ENCODE data around the gene NPB. TPM values are rescaled to one million over a fixed set of nuclear protein-coding genes. Genes with fewer than 3 reads are reported as not detected.

NPB gene
- polyA plus RNA-seq, 5 donors, result 0.85 to 1.4 (median 1.3) TPM

GRCh38 chr17:81934850-81935708 lies 33.0 kb downstream of the NPB start:
- no peak for DNase-seq

DNA sequence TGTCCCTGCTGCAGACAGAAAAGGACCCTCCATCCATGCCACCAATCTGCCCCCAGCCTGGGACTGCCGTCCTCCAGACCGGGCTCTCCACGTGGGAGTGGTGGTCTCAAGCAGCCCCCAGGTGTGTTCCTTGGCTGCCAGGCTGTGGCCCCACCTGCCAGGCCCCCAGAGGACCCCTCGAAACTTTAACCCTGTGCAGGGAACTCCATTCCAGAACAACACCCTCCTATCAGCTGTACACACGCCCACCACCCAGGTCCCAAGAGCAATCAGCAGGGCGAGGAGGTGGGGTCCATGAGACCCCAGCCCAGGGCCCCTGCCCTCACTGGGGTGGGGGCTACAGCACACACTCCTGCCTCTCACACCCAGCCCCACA lies 33.7 kb downstream of the NPB start:
- no peak for DNase-seq

DNA sequence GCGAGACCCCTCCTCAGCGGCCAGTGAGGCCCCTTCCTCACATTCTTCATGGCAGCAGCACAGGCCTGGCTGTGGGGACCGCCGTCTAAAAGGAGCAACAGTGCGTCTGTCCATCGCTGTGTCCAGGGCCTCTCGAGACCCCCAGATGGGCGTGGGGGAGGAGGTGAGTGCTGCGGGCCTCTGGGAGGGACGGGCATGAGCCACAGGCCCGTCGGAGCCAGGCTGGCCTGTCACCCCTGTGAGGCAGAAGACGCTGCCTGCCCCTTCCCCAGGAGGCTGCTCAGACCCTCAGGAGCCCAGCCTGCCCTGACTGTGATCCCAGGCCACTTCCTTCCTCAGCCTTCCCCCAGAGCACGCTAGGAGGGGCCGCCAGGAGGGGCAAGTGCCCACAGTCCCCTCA lies 37.2 kb downstream of the NPB start:
- DNase-seq, result no peak

DNA sequence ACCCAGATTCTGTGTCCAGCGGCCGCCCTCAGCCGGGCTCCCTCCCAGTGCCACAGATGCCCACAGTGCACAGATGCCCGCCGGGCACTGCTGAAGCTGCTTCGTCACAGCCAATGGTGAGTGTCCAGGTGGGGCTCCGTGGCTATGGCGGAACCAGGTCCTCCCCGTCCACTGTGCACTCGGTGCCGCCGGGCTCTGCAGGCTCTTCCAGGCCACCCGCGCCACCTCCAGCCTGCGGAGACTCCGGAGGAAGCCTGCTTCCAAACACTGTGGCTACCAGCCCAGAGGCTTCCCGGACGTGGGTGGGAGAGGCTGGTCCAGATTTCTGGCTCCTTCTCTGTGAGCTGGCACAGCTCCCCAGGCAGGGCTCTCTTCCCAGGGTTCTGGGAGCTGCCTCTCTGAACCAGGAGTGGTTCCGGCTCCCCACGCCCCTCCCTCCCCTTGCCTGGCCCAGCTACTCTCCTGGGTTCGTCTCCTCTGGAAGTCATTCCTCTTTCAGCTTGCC lies 37.9 kb downstream of the NPB start:
- DNase-seq, result no peak

DNA sequence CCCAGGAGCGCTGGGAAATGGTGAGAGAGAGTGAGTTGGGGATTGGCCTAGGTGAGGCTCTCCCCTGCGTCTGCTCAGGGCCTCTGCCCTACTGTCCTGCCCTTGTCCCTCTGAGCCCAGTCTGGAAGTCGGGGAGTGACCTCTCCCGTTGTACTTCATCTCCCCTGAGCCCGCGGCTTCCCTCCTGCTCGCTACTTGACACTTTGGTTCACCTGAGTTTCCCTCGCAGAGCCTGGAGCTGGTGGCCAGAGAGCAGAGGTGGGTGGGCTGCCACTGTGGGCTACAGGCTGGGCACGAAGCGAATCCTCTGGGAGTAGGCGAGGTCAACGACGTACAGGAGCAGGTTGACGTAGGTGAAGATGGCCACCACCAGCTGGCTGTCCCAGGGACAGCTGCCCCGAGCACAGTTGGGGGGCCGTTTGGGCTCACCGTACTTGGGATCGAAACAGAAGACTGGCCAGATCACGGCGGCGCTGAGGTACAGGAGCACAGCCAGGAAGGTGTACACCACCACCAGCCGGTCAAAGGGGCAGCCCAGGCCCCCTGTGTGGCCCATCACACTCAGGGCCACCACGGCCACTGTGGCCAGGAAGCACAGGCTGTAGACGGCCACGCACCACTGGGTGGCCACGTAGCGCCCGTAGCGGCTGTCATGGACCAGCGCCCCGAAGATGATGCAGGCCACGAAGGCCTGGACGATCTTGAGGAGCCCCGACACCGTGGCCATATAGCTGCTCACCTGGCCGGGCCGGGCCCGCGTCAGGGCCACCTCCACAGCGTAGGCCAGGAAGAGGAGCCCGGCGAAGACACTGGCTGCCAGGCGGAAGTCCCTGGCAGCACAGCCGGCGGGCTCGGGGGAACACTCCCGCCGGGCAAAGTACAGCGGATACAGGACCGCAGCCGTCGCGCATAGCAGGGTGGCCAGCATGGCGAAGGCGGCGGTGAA lies 38.8 kb downstream of the NPB start:
- DNase-seq, result no peak

- no peak for DNase-seq
Measured at GRCh38 chr17:81941484-81942166, 39.6 kb downstream of the NPB start.

DNA sequence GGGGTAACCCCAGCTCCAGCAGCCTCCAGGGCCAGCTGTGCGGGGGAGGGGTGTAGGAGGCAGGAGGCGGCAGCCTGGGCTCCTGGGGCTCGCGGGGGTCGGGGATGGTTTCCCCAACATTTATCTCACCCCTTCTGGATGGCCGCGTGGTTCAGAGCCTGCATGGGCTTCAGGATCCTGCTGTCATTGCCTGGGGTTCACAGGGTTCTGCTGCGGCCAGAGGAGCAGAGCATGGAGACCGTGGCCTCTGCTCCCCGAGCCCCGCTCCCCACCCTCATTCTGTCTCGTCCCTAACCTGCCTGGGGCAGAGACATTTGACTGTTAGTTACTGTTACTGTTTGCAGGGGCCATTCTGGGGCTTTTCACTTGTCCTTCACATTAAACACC lies 40.1 kb downstream of the NPB start:
- DNase-seq, result no peak

- no peak for DNase-seq
Measured at GRCh38 chr17:81944858-81945257, 42.8 kb downstream of the NPB start.

GRCh38 chr17:81947189-81947588 lies 45.2 kb downstream of the NPB start, which contains the start of gene MYADML2:
MYADML2 (minus strand) TSS chr17:81947233; CDS start chr17:81941741, 5,492 bp downstream.
- no peak for DNase-seq

DNA sequence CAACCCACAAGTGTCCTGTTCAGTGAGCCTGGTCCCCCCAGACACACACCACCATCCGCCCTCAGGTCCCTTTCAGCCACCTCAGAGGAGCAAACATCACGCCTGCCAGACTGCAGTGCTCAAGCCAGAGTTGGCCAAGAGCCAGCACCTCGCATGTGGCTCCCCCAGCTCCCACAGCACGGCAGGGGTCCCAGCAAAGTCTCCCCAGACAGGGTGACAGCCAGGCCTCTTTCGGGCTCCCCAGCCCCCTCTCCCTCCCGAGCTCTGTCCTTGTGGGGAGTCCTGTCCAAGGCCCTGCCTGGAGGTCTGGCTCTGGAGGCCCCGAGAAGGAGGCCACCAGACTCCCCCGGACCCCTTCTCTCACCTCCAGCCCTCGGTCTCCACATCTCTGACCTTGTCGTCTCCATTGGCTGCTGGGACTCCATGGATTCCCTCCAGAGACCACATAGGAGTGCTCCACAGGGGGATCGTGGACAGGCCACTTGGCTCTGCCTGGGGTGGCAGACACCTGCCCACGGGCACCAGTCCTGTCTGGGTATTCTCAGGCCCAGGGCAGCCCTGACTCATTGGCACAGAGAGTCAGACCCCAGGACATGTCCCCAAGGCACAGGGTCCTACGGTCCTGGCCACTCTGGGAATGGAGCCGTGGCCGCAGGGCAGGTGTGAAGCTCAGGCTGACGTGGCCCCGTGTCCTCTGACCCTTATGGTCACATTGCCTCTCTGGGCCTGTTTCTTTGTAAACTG lies 46.8 kb downstream of the NPB start:
- DNase-seq, result no peak

DNA sequence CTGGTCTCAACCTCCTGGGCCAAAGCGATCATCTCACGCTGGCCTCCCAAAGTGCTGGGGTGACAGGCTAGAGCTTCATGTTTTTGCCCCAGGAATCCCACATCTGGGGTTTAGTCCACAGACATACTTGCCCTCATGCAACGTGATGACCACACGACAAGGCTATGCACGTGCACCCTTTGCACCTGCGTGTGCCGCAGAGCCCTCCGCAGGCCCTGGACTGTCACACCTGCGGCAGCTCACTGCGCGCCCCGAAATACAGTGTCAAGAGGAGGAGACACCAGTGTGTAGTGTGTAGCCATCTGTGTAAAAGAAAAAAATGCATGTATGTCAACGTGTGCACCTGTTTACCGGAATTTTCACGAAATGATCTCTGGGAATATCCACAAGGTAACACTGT lies 48.5 kb downstream of the NPB start:
- DNase-seq, result no peak

DNA sequence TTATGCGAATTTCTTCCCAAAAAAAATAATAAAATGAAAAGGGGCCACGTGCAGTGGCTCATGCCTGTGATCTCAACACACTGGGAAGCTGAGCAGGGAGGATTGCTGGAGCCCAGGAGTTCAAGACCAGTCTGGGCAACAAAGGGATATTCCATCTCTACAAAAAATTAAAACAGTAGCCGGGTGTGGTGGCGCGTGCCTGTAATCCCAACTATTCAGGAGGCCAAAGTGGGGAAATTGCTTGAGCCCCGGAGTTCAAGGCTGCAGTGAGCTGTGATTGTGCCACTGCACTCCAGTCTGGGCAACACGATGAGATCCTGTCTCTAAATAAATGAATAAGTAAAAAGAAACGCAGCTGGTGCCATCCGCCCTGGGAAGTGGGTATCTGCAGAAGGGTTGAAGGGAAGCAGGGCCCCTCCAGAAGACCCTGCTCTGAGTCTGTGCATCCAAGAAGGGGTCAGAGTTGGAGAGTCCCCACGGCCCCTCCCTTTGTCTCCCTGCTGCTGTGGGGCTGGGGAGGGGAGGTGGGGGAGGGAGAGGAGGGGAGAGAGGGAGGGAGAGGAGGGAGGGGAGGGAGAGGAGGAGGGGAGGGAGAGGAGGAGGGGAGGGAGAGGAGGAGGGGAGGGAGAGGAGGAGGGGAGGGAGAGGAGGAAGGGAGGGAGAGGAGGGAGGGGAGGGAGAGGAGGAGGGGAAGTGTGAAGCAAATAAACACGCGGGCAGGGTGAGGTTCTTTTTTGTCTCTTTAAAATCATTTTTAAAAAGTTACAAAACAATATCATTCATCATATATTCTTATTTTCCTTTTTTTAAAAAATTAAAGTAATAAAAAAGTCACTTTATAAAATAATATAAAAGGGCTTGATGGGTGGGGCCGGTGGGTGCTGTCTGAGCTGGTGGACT lies 50.0 kb downstream of the NPB start:
- DNase-seq, result no peak

Other genes starting within 250 kb of the NPB start
- 1 to 10 TPM; 4.1 to 9.0 (median 5.0) TPM for gene PDE6G, start 245.7 kb upstream of the NPB start, polyA plus RNA-seq (ENCODE audit: insufficient read depth in 1 of 5, insufficient read length in 5 of 5, low replicate concordance in 1 of 5)
- gene OXLD1, start 235.6 kb upstream of the NPB start, polyA plus RNA-seq (ENCODE audit: insufficient read depth in 1 of 5, insufficient read length in 5 of 5, low replicate concordance in 1 of 5), result 10 to 100 TPM in 4 of 5 donors, 1 to 10 TPM in 1; 8.8 to 18.2 (median 11.0) TPM
- gene CCDC137, start 235.5 kb upstream of the NPB start, polyA plus RNA-seq (ENCODE audit: insufficient read depth in 1 of 5, insufficient read length in 5 of 5, low replicate concordance in 1 of 5), result 10 to 100 TPM; 13.8 to 19.4 (median 14.0) TPM
- 10 to 100 TPM; 38.7 to 53.2 (median 45.5) TPM for gene ARL16, start 218.4 kb upstream of the NPB start, polyA plus RNA-seq (ENCODE audit: insufficient read depth in 1 of 5, insufficient read length in 5 of 5, low replicate concordance in 1 of 5)
- 10 to 100 TPM; 76.4 to 92.3 (median 82.1) TPM for gene HGS, start 218.2 kb upstream of the NPB start, polyA plus RNA-seq (ENCODE audit: insufficient read depth in 1 of 5, insufficient read length in 5 of 5, low replicate concordance in 1 of 5)
- 10 to 100 TPM; 23.5 to 52.8 (median 28.3) TPM for gene MRPL12, start 198.9 kb upstream of the NPB start, polyA plus RNA-seq (ENCODE audit: insufficient read depth in 1 of 5, insufficient read length in 5 of 5, low replicate concordance in 1 of 5)
- gene SLC25A10, start 190.0 kb upstream of the NPB start, polyA plus RNA-seq (ENCODE audit: insufficient read depth in 1 of 5, insufficient read length in 5 of 5, low replicate concordance in 1 of 5), result 10 to 100 TPM in 1 of 5 donors, 1 to 10 TPM in 4; 5.4 to 12.7 (median 9.5) TPM
- gene GCGR, start 98.1 kb upstream of the NPB start, polyA plus RNA-seq (ENCODE audit: insufficient read depth in 1 of 5, insufficient read length in 5 of 5, low replicate concordance in 1 of 5), result under 1 TPM in 4 of 5 donors, not detected in 1; 0.08 to 0.42 (median 0.20) TPM
- gene MCRIP1, start 68.9 kb upstream of the NPB start, polyA plus RNA-seq (ENCODE audit: insufficient read depth in 1 of 5, insufficient read length in 5 of 5, low replicate concordance in 1 of 5), result 100 to 1,000 TPM in 1 of 5 donors, 10 to 100 TPM in 4; 53.6 to 144 (median 89.4) TPM
- gene PPP1R27, start 67.2 kb upstream of the NPB start, polyA plus RNA-seq (ENCODE audit: insufficient read depth in 1 of 5, insufficient read length in 5 of 5, low replicate concordance in 1 of 5), result 1 to 10 TPM in 1 of 5 donors, under 1 TPM in 4; 0.11 to 1.7 (median 0.15) TPM
- gene P4HB, start 41.7 kb upstream of the NPB start, polyA plus RNA-seq (ENCODE audit: insufficient read depth in 1 of 5, insufficient read length in 5 of 5, low replicate concordance in 1 of 5), result 100 to 1,000 TPM; 405 to 645 (median 548) TPM
- gene ARHGDIA, start 30.9 kb upstream of the NPB start, polyA plus RNA-seq (ENCODE audit: insufficient read depth in 1 of 5, insufficient read length in 5 of 5, low replicate concordance in 1 of 5), result 100 to 1,000 TPM; 109 to 300 (median 150) TPM
- 100 to 1,000 TPM in 1 of 5 donors, 10 to 100 TPM in 4; 65.2 to 102 (median 69.9) TPM for gene ALYREF, start 10.7 kb upstream of the NPB start, polyA plus RNA-seq (ENCODE audit: insufficient read depth in 1 of 5, insufficient read length in 5 of 5, low replicate concordance in 1 of 5)
- 100 to 1,000 TPM in 1 of 5 donors, 10 to 100 TPM in 4; 58.1 to 139 (median 77.9) TPM for gene ANAPC11, start 10.5 kb upstream of the NPB start, polyA plus RNA-seq (ENCODE audit: insufficient read depth in 1 of 5, insufficient read length in 5 of 5, low replicate concordance in 1 of 5)
- gene PCYT2, start 9.2 kb downstream of the NPB start, polyA plus RNA-seq (ENCODE audit: insufficient read depth in 1 of 5, insufficient read length in 5 of 5, low replicate concordance in 1 of 5), result 10 to 100 TPM; 13.9 to 26.7 (median 15.7) TPM
- gene SIRT7, start 15.9 kb downstream of the NPB start, polyA plus RNA-seq (ENCODE audit: insufficient read depth in 1 of 5, insufficient read length in 5 of 5, low replicate concordance in 1 of 5), result 10 to 100 TPM in 4 of 5 donors, 1 to 10 TPM in 1; 9.7 to 15.2 (median 12.9) TPM
- 10 to 100 TPM in 2 of 5 donors, 1 to 10 TPM in 3; 7.1 to 13.4 (median 9.7) TPM for gene MAFG, start 25.5 kb downstream of the NPB start, polyA plus RNA-seq (ENCODE audit: insufficient read depth in 1 of 5, insufficient read length in 5 of 5, low replicate concordance in 1 of 5)
- gene PYCR1, start 35.1 kb downstream of the NPB start, polyA plus RNA-seq (ENCODE audit: insufficient read depth in 1 of 5, insufficient read length in 5 of 5, low replicate concordance in 1 of 5), result 10 to 100 TPM; 31.4 to 88.9 (median 40.3) TPM
- 1 to 10 TPM in 1 of 5 donors, under 1 TPM in 3, not detected in 1; 0.10 to 1.2 (median 0.17) TPM for gene MYADML2, start 45.0 kb downstream of the NPB start, polyA plus RNA-seq (ENCODE audit: insufficient read depth in 1 of 5, insufficient read length in 5 of 5, low replicate concordance in 1 of 5)
- gene NOTUM, start 58.9 kb downstream of the NPB start, polyA plus RNA-seq (ENCODE audit: insufficient read depth in 1 of 5, insufficient read length in 5 of 5, low replicate concordance in 1 of 5), result 10 to 100 TPM; 29.6 to 81.0 (median 65.9) TPM
- 10 to 100 TPM; 32.9 to 68.3 (median 44.6) TPM for gene ASPSCR1, start 75.4 kb downstream of the NPB start, polyA plus RNA-seq (ENCODE audit: insufficient read depth in 1 of 5, insufficient read length in 5 of 5, low replicate concordance in 1 of 5)
- 10 to 100 TPM; 43.6 to 68.6 (median 50.9) TPM for gene CENPX, start 120.6 kb downstream of the NPB start, polyA plus RNA-seq (ENCODE audit: insufficient read depth in 1 of 5, insufficient read length in 5 of 5, low replicate concordance in 1 of 5)
- gene LRRC45, start 121.1 kb downstream of the NPB start, polyA plus RNA-seq (ENCODE audit: insufficient read depth in 1 of 5, insufficient read length in 5 of 5, low replicate concordance in 1 of 5), result 10 to 100 TPM; 11.4 to 24.3 (median 16.9) TPM
- 10 to 100 TPM; 11.6 to 26.2 (median 16.2) TPM for gene RAC3, start 129.4 kb downstream of the NPB start, polyA plus RNA-seq (ENCODE audit: insufficient read depth in 1 of 5, insufficient read length in 5 of 5, low replicate concordance in 1 of 5)
- 10 to 100 TPM; 57.7 to 99.0 (median 67.4) TPM for gene DCXR, start 135.5 kb downstream of the NPB start, polyA plus RNA-seq (ENCODE audit: insufficient read depth in 1 of 5, insufficient read length in 5 of 5, low replicate concordance in 1 of 5)
- 10 to 100 TPM; 31.2 to 57.4 (median 50.3) TPM for gene RFNG, start 149.6 kb downstream of the NPB start, polyA plus RNA-seq (ENCODE audit: insufficient read depth in 1 of 5, insufficient read length in 5 of 5, low replicate concordance in 1 of 5)
- 100 to 1,000 TPM in 1 of 5 donors, 10 to 100 TPM in 4; 63.6 to 105 (median 81.9) TPM for gene GPS1, start 149.7 kb downstream of the NPB start, polyA plus RNA-seq (ENCODE audit: insufficient read depth in 1 of 5, insufficient read length in 5 of 5, low replicate concordance in 1 of 5)
- gene DUS1L, start 163.6 kb downstream of the NPB start, polyA plus RNA-seq (ENCODE audit: insufficient read depth in 1 of 5, insufficient read length in 5 of 5, low replicate concordance in 1 of 5), result 100 to 1,000 TPM in 1 of 5 donors, 10 to 100 TPM in 4; 51.2 to 104 (median 67.2) TPM
- gene FASN, start 196.0 kb downstream of the NPB start, polyA plus RNA-seq (ENCODE audit: insufficient read depth in 1 of 5, insufficient read length in 5 of 5, low replicate concordance in 1 of 5), result 10 to 100 TPM; 17.0 to 71.5 (median 22.6) TPM

Measured in right lung (tissue), 5 donors.